ENCODE results near the gene ROBO1. TPM values are rescaled to one million over a fixed set of nuclear protein-coding genes. Genes with fewer than 3 reads are reported as not detected.

Gene ROBO1
- total RNA-seq, 1 experiment from 2014 or later, result 32.2 TPM

DNA sequence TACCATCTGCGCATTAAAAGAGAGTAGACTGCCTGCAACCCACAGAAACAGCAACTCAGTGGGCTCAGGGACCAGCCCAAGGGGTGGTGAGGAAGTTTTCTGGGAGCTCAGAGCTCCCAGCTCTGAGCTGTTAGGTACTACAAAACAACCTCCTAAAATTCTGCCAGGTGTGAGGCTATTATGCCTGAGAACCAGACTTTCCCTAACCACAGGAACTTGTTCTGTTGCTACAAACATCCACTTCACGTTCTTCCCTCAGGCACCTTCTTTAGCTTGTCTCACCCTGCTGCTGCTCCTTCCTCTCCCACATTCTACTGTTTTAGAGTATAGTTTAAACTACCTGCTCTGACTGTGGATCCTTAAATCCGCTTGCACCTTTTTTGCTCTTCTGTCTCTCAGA, 399.4 kb downstream of the ROBO1 start:
- Mint-ChIP-seq H3K27ac (ENCODE audit: low read depth, unreplicated experiment) (no peak overlapping the region), H3K36me3 (ENCODE audit: insufficient read depth, unreplicated experiment) (no peaks in the 10 kb centered on the region), H3K4me1 (ENCODE audit: insufficient read depth, unreplicated experiment) (no peaks in the 10 kb centered on the region), H3K27me3 (ENCODE audit: insufficient read depth, unreplicated experiment) (peaks cover 98% of the 10 kb centered on the region), H3K9me3 (ENCODE audit: unreplicated experiment) (no peaks in the 10 kb centered on the region), H3K4me3 (ENCODE audit: unreplicated experiment) (no peak overlapping the region)
- intact Hi-C loops (cut with micrococcal nuclease), result loop anchor here (10.0 kb wide), 1 partner anchor 126 kb away; no protein-coding TSS in a partner anchor
- TF ChIP-seq, protein P1, sequence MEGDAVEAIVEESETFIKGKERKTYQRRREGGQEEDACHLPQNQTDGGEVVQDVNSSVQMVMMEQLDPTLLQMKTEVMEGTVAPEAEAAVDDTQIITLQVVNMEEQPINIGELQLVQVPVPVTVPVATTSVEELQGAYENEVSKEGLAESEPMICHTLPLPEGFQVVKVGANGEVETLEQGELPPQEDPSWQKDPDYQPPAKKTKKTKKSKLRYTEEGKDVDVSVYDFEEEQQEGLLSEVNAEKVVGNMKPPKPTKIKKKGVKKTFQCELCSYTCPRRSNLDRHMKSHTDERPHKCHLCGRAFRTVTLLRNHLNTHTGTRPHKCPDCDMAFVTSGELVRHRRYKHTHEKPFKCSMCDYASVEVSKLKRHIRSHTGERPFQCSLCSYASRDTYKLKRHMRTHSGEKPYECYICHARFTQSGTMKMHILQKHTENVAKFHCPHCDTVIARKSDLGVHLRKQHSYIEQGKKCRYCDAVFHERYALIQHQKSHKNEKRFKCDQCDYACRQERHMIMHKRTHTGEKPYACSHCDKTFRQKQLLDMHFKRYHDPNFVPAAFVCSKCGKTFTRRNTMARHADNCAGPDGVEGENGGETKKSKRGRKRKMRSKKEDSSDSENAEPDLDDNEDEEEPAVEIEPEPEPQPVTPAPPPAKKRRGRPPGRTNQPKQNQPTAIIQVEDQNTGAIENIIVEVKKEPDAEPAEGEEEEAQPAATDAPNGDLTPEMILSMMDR (IDR thresholded peaks at IDR 0.05; ENCODE audit: unreplicated experiment), result no peak
- no peak for DNase-seq (ENCODE audit: unreplicated experiment)
- no TSS peak for BruUV-seq (replicated peaks)
- ChIA-PET CTCF (no interaction called here), POLR2A (no interaction called here)

DNA sequence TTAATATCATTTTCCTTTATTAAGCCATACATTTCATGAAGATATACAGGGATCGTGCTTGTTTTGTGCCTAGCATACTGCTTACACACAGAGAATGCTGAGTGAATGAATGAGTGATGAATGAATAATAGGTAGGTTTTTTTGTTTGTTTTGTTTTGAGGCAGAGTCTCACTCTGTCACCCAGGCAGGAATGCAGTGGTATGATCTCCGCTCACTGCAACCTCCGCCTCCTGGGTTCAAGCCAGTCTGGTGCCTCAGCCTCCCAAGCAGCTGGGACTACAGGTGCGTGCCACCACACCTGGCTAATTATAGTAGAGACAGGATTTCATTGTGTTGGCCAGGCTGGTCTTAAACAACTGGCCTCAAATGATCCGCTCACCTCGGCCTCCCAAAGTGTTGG, 400.0 kb downstream of the ROBO1 start:
- TF ChIP-seq, protein P1 (IDR thresholded peaks at IDR 0.05; ENCODE audit: unreplicated experiment), result no peak
- DNase-seq (ENCODE audit: unreplicated experiment), result no peak
- no peaks in the 10 kb centered on the region for H3K4me1 Mint-ChIP-seq (ENCODE audit: insufficient read depth, unreplicated experiment)
- intact Hi-C loops (cut with micrococcal nuclease), result loop anchor here (10.0 kb wide), 1 partner anchor 127 kb away; no protein-coding TSS in a partner anchor
- no TSS peak for BruUV-seq (replicated peaks)
- H3K9me3 Mint-ChIP-seq (ENCODE audit: unreplicated experiment), result no peaks in the 10 kb centered on the region
- no peak overlapping the region for H3K4me3 Mint-ChIP-seq (ENCODE audit: unreplicated experiment)
- H3K27me3 Mint-ChIP-seq (ENCODE audit: insufficient read depth, unreplicated experiment), result peaks cover 98% of the 10 kb centered on the region
- ChIA-PET CTCF (interaction anchor here (1.3 kb wide), 1 partner anchor 282 kb away, joined by 4 read pairs; no protein-coding TSS in a partner anchor), POLR2A (no interaction called here)
- H3K36me3 Mint-ChIP-seq (ENCODE audit: insufficient read depth, unreplicated experiment), result no peaks in the 10 kb centered on the region
- no peak overlapping the region for H3K27ac Mint-ChIP-seq (ENCODE audit: low read depth, unreplicated experiment)

DNA sequence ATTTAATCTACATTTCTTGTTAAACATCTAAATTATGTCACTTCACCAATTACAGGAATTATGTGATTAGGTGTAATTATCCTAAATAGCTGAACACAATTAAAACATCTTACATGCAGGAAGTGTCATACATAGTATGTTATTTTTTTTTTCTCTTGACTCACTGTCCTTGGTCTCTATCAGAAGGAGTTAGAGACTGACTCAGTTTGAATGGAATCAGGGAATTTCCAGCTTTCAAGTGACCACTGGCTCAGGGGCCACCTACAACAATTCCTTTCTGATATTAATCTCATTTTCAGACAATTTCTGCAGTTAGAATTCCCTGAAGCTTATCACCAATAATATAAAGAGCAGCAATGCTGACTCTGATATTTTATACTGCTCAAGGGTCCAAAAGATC, 400.7 kb downstream of the ROBO1 start:
- Mint-ChIP-seq H3K36me3 (ENCODE audit: insufficient read depth, unreplicated experiment) (no peaks in the 10 kb centered on the region), H3K4me1 (ENCODE audit: insufficient read depth, unreplicated experiment) (no peaks in the 10 kb centered on the region), H3K4me3 (ENCODE audit: unreplicated experiment) (no peak overlapping the region), H3K27ac (ENCODE audit: low read depth, unreplicated experiment) (no peak overlapping the region), H3K27me3 (ENCODE audit: insufficient read depth, unreplicated experiment) (peaks cover 98% of the 10 kb centered on the region), H3K9me3 (ENCODE audit: unreplicated experiment) (no peaks in the 10 kb centered on the region)
- CTCF ChIA-PET, result interaction anchor here (0.7 to 1.3 kb wide), 2 partner anchors 12 to 281 kb away, joined by 3 to 4 read pairs; no protein-coding TSS in a partner anchor
- no TSS peak for BruUV-seq (replicated peaks)
- intact Hi-C loops (cut with micrococcal nuclease), result loop anchor here (10.0 kb wide), 1 partner anchor 128 kb away; no protein-coding TSS in a partner anchor
- POLR2A ChIA-PET, result no interaction called here
- TF ChIP-seq, protein P1 (IDR thresholded peaks at IDR 0.05; ENCODE audit: unreplicated experiment), result no peak
- DNase-seq (ENCODE audit: unreplicated experiment), result no peak

DNA sequence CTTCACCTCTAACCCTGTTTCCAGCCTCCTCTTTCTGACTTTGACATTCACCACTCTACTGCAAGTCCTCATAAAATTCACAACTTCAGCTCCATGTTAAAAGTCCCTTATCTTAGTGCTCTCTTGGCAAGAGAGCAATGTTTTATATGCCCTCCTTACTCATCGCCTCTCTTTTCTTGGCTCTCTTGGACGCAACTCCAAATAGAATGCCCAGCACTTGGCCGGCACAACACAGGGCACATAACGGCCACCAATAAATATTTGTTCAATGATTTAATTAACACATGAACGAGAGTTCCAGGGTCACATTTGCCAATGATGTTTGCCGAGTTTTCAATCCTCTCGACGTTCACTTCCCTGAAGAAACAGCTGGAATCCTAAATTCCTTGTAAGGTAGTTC, 401.4 kb downstream of the ROBO1 start:
- Mint-ChIP-seq H3K27me3 (ENCODE audit: insufficient read depth, unreplicated experiment) (peaks cover 98% of the 10 kb centered on the region), H3K4me3 (ENCODE audit: unreplicated experiment) (no peak overlapping the region), H3K4me1 (ENCODE audit: insufficient read depth, unreplicated experiment) (no peaks in the 10 kb centered on the region), H3K36me3 (ENCODE audit: insufficient read depth, unreplicated experiment) (no peaks in the 10 kb centered on the region), H3K27ac (ENCODE audit: low read depth, unreplicated experiment) (no peak overlapping the region), H3K9me3 (ENCODE audit: unreplicated experiment) (no peaks in the 10 kb centered on the region)
- ChIA-PET POLR2A (no interaction called here), CTCF (interaction anchor here (1.3 kb wide), 1 partner anchor 281 kb away, joined by 4 read pairs; no protein-coding TSS in a partner anchor)
- no peak for DNase-seq (ENCODE audit: unreplicated experiment)
- BruUV-seq (replicated peaks), result no TSS peak
- intact Hi-C loops (cut with micrococcal nuclease), result loop anchor here (10.0 kb wide), 1 partner anchor 128 kb away; no protein-coding TSS in a partner anchor
- TF ChIP-seq, protein P1 (IDR thresholded peaks at IDR 0.05; ENCODE audit: unreplicated experiment), result no peak

Measured in MCF 10A (cell line).